ENCODE data around the gene SPATA32. TPM values are rescaled to one million over a fixed set of nuclear protein-coding genes. Genes with fewer than 3 reads are reported as not detected.

The SPATA32 gene
- total RNA-seq, result under 1 TPM; 0.20 to 0.23 TPM

- peak within 1 kb of the TSS; percentile 70 for H3K4me3 Mint-ChIP-seq
- ChIA-PET CTCF (interaction anchor here (1.0 to 2.8 kb wide), 4 partner anchors 14 to 43 kb away, joined by 3 to 11 read pairs (median 6); no protein-coding TSS in a partner anchor), POLR2A (interaction anchor here (0.6 to 27.5 kb wide), 4 partner anchors 13 to 54 kb away, joined by 4 to 528 read pairs (median 16); partner anchors contain the start of genes FMNL1 and MAP3K14)
- H3K4me1 Mint-ChIP-seq, result peaks cover 22% of the 10 kb centered on the region
- peak; percentile 75 for DNase-seq
- no peaks in the 10 kb centered on the region for H3K27me3 Mint-ChIP-seq
- peak within 1 kb of the TSS; percentile 61 for H3K27ac Mint-ChIP-seq
- H3K36me3 Mint-ChIP-seq (ENCODE audit: low read depth), result peaks cover 23% of the 10 kb centered on the region
- no peaks in the 10 kb centered on the region for H3K9me3 Mint-ChIP-seq
Measured at GRCh38 chr17:45261577-45262515, at the start of gene SPATA32. TSS of gene SPATA32 (minus strand) at chr17:45262094. CDS start at chr17:45262016, 78 bp downstream.

- Mint-ChIP-seq H3K27me3 (no peaks in the 10 kb centered on the region), H3K4me1 (peaks cover 79% of the 10 kb centered on the region), H3K36me3 (ENCODE audit: low read depth) (peaks cover 80% of the 10 kb centered on the region), H3K27ac (peak overlapping the region; percentile 93), H3K9me3 (no peaks in the 10 kb centered on the region), H3K4me3 (peak overlapping the region; percentile 65)
- no peak for DNase-seq
- CTCF ChIA-PET, result interaction anchor here (0.9 to 4.3 kb wide), 16 partner anchors 11 to 176 kb away, joined by 3 to 54 read pairs (median 5); partner anchors contain the start of genes ACBD4 and HEXIM1
- POLR2A ChIA-PET, result interaction anchor here (0.9 to 12.9 kb wide), 16 partner anchors 8 to 250 kb away, joined by 3 to 337 read pairs (median 10); partner anchors contain the start of genes FMNL1, HEXIM1, HEXIM2 and NMT1
Measured at GRCh38 chr17:45311401-45311759, 49.5 kb upstream of the SPATA32 start.

GRCh38 chr17:45310380-45311324 lies 48.8 kb upstream of the SPATA32 start:
- Mint-ChIP-seq H3K27me3 (no peaks in the 10 kb centered on the region), H3K36me3 (ENCODE audit: low read depth) (peaks cover 80% of the 10 kb centered on the region), H3K4me1 (peaks cover 86% of the 10 kb centered on the region), H3K4me3 (peak overlapping the region; percentile 65), H3K27ac (peak overlapping the region; percentile 93), H3K9me3 (no peaks in the 10 kb centered on the region)
- ChIA-PET POLR2A (interaction anchor here (0.7 to 12.9 kb wide), 11 partner anchors 9 to 161 kb away, joined by 3 to 337 read pairs (median 11); partner anchors contain the start of genes FMNL1, HEXIM1 and HEXIM2), CTCF (interaction anchor here (0.9 to 4.3 kb wide), 13 partner anchors 10 to 175 kb away, joined by 3 to 54 read pairs (median 5); partner anchors contain the start of gene ACBD4)
- no peak for DNase-seq

GRCh38 chr17:45309400-45309799 lies 47.5 kb upstream of the SPATA32 start:
- Mint-ChIP-seq H3K36me3 (ENCODE audit: low read depth) (peaks cover 76% of the 10 kb centered on the region), H3K9me3 (no peaks in the 10 kb centered on the region), H3K4me1 (peaks cover 86% of the 10 kb centered on the region), H3K4me3 (no peak overlapping the region), H3K27ac (peak overlapping the region; percentile 34), H3K27me3 (no peaks in the 10 kb centered on the region)
- no peak for DNase-seq
- POLR2A ChIA-PET, result interaction anchor here (3.9 to 12.9 kb wide), 3 partner anchors 8 to 160 kb away, joined by 20 to 337 read pairs (median 135); partner anchors contain the start of genes FMNL1, HEXIM1 and MAP3K14
- CTCF ChIA-PET, result interaction anchor here (4.3 kb wide), 1 partner anchor 33 kb away, joined by 54 read pairs; no protein-coding TSS in a partner anchor

GRCh38 chr17:45308840-45309239 lies 46.9 kb upstream of the SPATA32 start:
- H3K27ac Mint-ChIP-seq, result peak overlapping the region; percentile 34
- H3K9me3 Mint-ChIP-seq, result no peaks in the 10 kb centered on the region
- peaks cover 75% of the 10 kb centered on the region for H3K36me3 Mint-ChIP-seq (ENCODE audit: low read depth)
- POLR2A ChIA-PET, result interaction anchor here (0.9 to 12.9 kb wide), 4 partner anchors 9 to 160 kb away, joined by 3 to 337 read pairs (median 70); partner anchors contain the start of genes FMNL1, HEXIM1 and MAP3K14
- no peaks in the 10 kb centered on the region for H3K27me3 Mint-ChIP-seq
- CTCF ChIA-PET, result interaction anchor here (0.9 to 1.9 kb wide), 3 partner anchors 8 to 32 kb away, joined by 3 to 9 read pairs (median 3); partner anchors contain the start of gene MAP3K14
- no peak for DNase-seq
- peaks cover 86% of the 10 kb centered on the region for H3K4me1 Mint-ChIP-seq
- H3K4me3 Mint-ChIP-seq, result no peak overlapping the region

- Mint-ChIP-seq H3K36me3 (ENCODE audit: low read depth) (peaks cover 69% of the 10 kb centered on the region), H3K27me3 (no peaks in the 10 kb centered on the region), H3K9me3 (no peaks in the 10 kb centered on the region), H3K4me1 (peaks cover 86% of the 10 kb centered on the region), H3K27ac (peak overlapping the region; percentile 75), H3K4me3 (peak overlapping the region; percentile 36)
- POLR2A ChIA-PET, result interaction anchor here (0.9 to 9.9 kb wide), 7 partner anchors 10 to 159 kb away, joined by 3 to 135 read pairs (median 4); partner anchors contain the start of genes HEXIM1, HEXIM2 and MAP3K14
- DNase-seq, result no peak
- CTCF ChIA-PET, result interaction anchor here (1.0 to 1.9 kb wide), 2 partner anchors 11 to 31 kb away, joined by 3 to 9 read pairs; no protein-coding TSS in a partner anchor
Measured at GRCh38 chr17:45308016-45308365, 46.1 kb upstream of the SPATA32 start.

GRCh38 chr17:45307290-45308015 lies 45.6 kb upstream of the SPATA32 start:
- DNase-seq, result peak; percentile 51
- H3K27ac Mint-ChIP-seq, result peak overlapping the region; percentile 75
- ChIA-PET CTCF (interaction anchor here (1.9 to 2.0 kb wide), 3 partner anchors 9 to 30 kb away, joined by 6 to 11 read pairs (median 9); partner anchors contain the start of gene MAP3K14), POLR2A (interaction anchor here (0.9 to 9.9 kb wide), 10 partner anchors 10 to 159 kb away, joined by 3 to 135 read pairs (median 3); partner anchors contain the start of genes HEXIM1, HEXIM2 and MAP3K14)
- H3K36me3 Mint-ChIP-seq (ENCODE audit: low read depth), result peaks cover 71% of the 10 kb centered on the region
- no peaks in the 10 kb centered on the region for H3K27me3 Mint-ChIP-seq
- H3K4me3 Mint-ChIP-seq, result no peak overlapping the region
- H3K4me1 Mint-ChIP-seq, result peaks cover 86% of the 10 kb centered on the region
- H3K9me3 Mint-ChIP-seq, result no peaks in the 10 kb centered on the region

- Mint-ChIP-seq H3K9me3 (no peaks in the 10 kb centered on the region), H3K27me3 (no peaks in the 10 kb centered on the region), H3K4me3 (no peak overlapping the region), H3K36me3 (ENCODE audit: low read depth) (peaks cover 67% of the 10 kb centered on the region), H3K4me1 (peaks cover 85% of the 10 kb centered on the region), H3K27ac (peak overlapping the region; percentile 55)
- no peak for DNase-seq
- POLR2A ChIA-PET, result interaction anchor here (0.9 to 9.9 kb wide), 7 partner anchors 11 to 102 kb away, joined by 3 to 135 read pairs (median 3); partner anchors contain the start of gene MAP3K14
- CTCF ChIA-PET, result interaction anchor here (1.3 to 2.0 kb wide), 4 partner anchors 10 to 79 kb away, joined by 5 to 11 read pairs (median 8); partner anchors contain the start of gene MAP3K14
Measured at GRCh38 chr17:45306623-45307022, 44.7 kb upstream of the SPATA32 start.

- H3K9me3 Mint-ChIP-seq, result no peaks in the 10 kb centered on the region
- H3K36me3 Mint-ChIP-seq (ENCODE audit: low read depth), result peaks cover 62% of the 10 kb centered on the region
- no peak for DNase-seq
- ChIA-PET CTCF (interaction anchor here (1.3 to 2.0 kb wide), 3 partner anchors 10 to 79 kb away, joined by 5 to 11 read pairs (median 6); partner anchors contain the start of gene MAP3K14), POLR2A (interaction anchor here (1.0 to 9.9 kb wide), 3 partner anchors 10 to 13 kb away, joined by 4 to 135 read pairs (median 16); partner anchors contain the start of gene MAP3K14)
- peaks cover 83% of the 10 kb centered on the region for H3K4me1 Mint-ChIP-seq
- no peak overlapping the region for H3K4me3 Mint-ChIP-seq
- H3K27ac Mint-ChIP-seq, result peak overlapping the region; percentile 55
- H3K27me3 Mint-ChIP-seq, result no peaks in the 10 kb centered on the region
Measured at GRCh38 chr17:45306094-45306493, 44.2 kb upstream of the SPATA32 start.

GRCh38 chr17:45305530-45306087 lies 43.7 kb upstream of the SPATA32 start:
- DNase-seq, result no peak
- ChIA-PET POLR2A (interaction anchor here (4.5 to 9.9 kb wide), 2 partner anchors 12 kb away, joined by 16 to 135 read pairs; partner anchors contain the start of gene MAP3K14), CTCF (interaction anchor here (1.3 to 2.0 kb wide), 2 partner anchors 11 to 80 kb away, joined by 5 to 11 read pairs; partner anchors contain the start of gene MAP3K14)
- Mint-ChIP-seq H3K4me3 (no peak overlapping the region), H3K36me3 (ENCODE audit: low read depth) (peaks cover 59% of the 10 kb centered on the region), H3K27ac (peak overlapping the region; percentile 55), H3K9me3 (no peaks in the 10 kb centered on the region), H3K4me1 (peaks cover 81% of the 10 kb centered on the region), H3K27me3 (no peaks in the 10 kb centered on the region)

Data from activated CD4-positive, alpha-beta memory T cell treated with anti-CD3 and anti-CD28 coated beads, Interleukin-2, amount 10 ng/mL, durations not matched to agents 7 days and 5 days (primary cell).